WTC11 (cell line): Measurements from ENCODE around the gene IL13RA1. TPM values are rescaled to one million over a fixed set of nuclear protein-coding genes. Genes with fewer than 3 reads are reported as not detected.
"Not testable (repeated sequence)": the region's sequence is repeated elsewhere in the genome, so short reads cannot be mapped to it uniquely, and the experiment has no call there.

Experiments used
- ATAC-seq: fragments of 200-7000 bp; cut with Tn5 transposase; 2 replicates; pipeline ENCODE4 v1.10.0; 2021; ENCODE audit warnings: mild to moderate bottlenecking, moderate library complexity
- CTCF ChIA-PET: fragments of 300-600 bp; sonication (Branson Sonifier 250); formaldehyde crosslinking; loops from one replicate; lab custom pipeline; 2021; ENCODE audit warnings: antibody characterized with exemption; lab: Charles Lee
- POLR2A ChIA-PET: fragments of 350-600 bp; sonication (Branson Sonifier 250); formaldehyde crosslinking; loops from one replicate; lab custom pipeline; 2021; ENCODE audit warnings: antibody characterized with exemption; lab: Charles Lee
- DNase-seq: peaks from one replicate; pipeline ENCODE4 v3.0.0; 2021; ENCODE audit warnings: low spot score
- H3K27ac Mint-ChIP-seq: 2 replicates; pipeline ENCODE4 v1.8.0; 2021; ENCODE audit warnings: mixed read lengths
- H3K27me3 Mint-ChIP-seq: 2 replicates; pipeline ENCODE4 v1.8.0; 2021; ENCODE audit warnings: low read depth, mild to moderate bottlenecking, moderate library complexity, mixed read lengths
- H3K36me3 Mint-ChIP-seq: 2 replicates; pipeline ENCODE4 v1.8.0; 2021; ENCODE audit warnings: mixed read lengths
- H3K4me1 Mint-ChIP-seq: 2 replicates; pipeline ENCODE4 v1.8.0; 2022; ENCODE audit warnings: mixed read lengths
- H3K4me3 Mint-ChIP-seq: 2 replicates; pipeline ENCODE4 v1.8.0; 2021; ENCODE audit warnings: mild to moderate bottlenecking, moderate library complexity, mixed read lengths
- H3K9me3 Mint-ChIP-seq: 2 replicates; pipeline ENCODE4 v1.8.0; 2021; ENCODE audit warnings: mixed read lengths
- AFF4 ChIP-seq: sonication (generic); formaldehyde crosslinking; IDR thresholded peaks from 2 replicates; pipeline ENCODE4 v1.8.1; 2023; ENCODE audit warnings: mild to moderate bottlenecking, missing genetic modification reagents, borderline replicate concordance
- ATF6 ChIP-seq: sonication (generic); formaldehyde crosslinking; IDR thresholded peaks from 2 replicates; pipeline ENCODE4 v1.8.1; 2023; ENCODE audit warnings: mild to moderate bottlenecking, missing genetic modification reagents
- CDX4 ChIP-seq: fragments of 250-450 bp; sonication (Bioruptor Pico); IDR thresholded peaks from 2 replicates; pipeline ENCODE4 v1.9.0; 2021; ENCODE audit warnings: moderate library complexity, mild to moderate bottlenecking, inconsistent platforms, borderline replicate concordance
- CTCF ChIP-seq: fragments of 200-600 bp; IDR thresholded peaks from 2 replicates; pipeline ENCODE4 v1.8.0; 2022; ENCODE audit warnings: antibody characterized with exemption
- ERG ChIP-seq: fragments of 250-450 bp; sonication (Bioruptor Pico); IDR thresholded peaks from 2 replicates; pipeline ENCODE4 v1.8.0; 2021; ENCODE audit warnings: mild to moderate bottlenecking
- HMGXB4 ChIP-seq: sonication (generic); formaldehyde crosslinking; IDR thresholded peaks from 2 replicates; pipeline ENCODE4 v1.8.1; 2023; ENCODE audit warnings: mild to moderate bottlenecking, moderate library complexity, missing genetic modification reagents
- IRF1 ChIP-seq: sonication (generic); formaldehyde crosslinking; IDR thresholded peaks from 2 replicates; pipeline ENCODE4 v1.8.0; 2023; ENCODE audit warnings: missing genetic modification reagents
- OVOL2 ChIP-seq: fragments of 250-450 bp; sonication (Bioruptor Pico); IDR thresholded peaks from 2 replicates; pipeline ENCODE4 v1.9.0; 2021; ENCODE audit warnings: mild to moderate bottlenecking, borderline replicate concordance
- PRRX2 ChIP-seq: fragments of 250-450 bp; sonication (Bioruptor Pico); IDR thresholded peaks from 2 replicates; pipeline ENCODE4 v1.8.0; 2021; ENCODE audit warnings: mild to moderate bottlenecking
- TCF7 ChIP-seq: sonication (generic); formaldehyde crosslinking; IDR thresholded peaks from 2 replicates; pipeline ENCODE4 v1.8.0; 2022; ENCODE audit warnings: mild to moderate bottlenecking, low read depth, missing genetic modification reagents, moderate library complexity
- ZBTB43 ChIP-seq: sonication (generic); formaldehyde crosslinking; IDR thresholded peaks from 2 replicates; pipeline ENCODE4 v1.8.1; 2023; ENCODE audit warnings: mild to moderate bottlenecking, missing genetic modification reagents
- ZMAT4 ChIP-seq: fragments of 250-450 bp; sonication (Bioruptor Pico); IDR thresholded peaks from 2 replicates; pipeline ENCODE4 v1.9.0; 2021; ENCODE audit warnings: mild to moderate bottlenecking
- ZNF416 ChIP-seq: fragments of 250-450 bp; sonication (Bioruptor Pico); IDR thresholded peaks from 2 replicates; pipeline ENCODE4 v1.9.0; 2021; ENCODE audit warnings: mild to moderate bottlenecking, inconsistent platforms
- ZSCAN18 ChIP-seq: fragments of 250-450 bp; sonication (Bioruptor Pico); IDR thresholded peaks from 2 replicates; pipeline ENCODE4 v2.1.2; 2022; ENCODE audit warnings: mild to moderate bottlenecking, moderate library complexity
- total RNA-seq: library from RNA; stranded (reverse); gene quantifications from 3 replicates; pipeline ENCODE4 v1.2.3, GENCODE V29; 2021

IL13RA1 gene
- total RNA-seq, 1 experiment from 2014 or later, result 11.1 TPM

GRCh38 chrX:118716833-118717232 lies 10.6 kb upstream of the IL13RA1 start:
- H3K9me3 Mint-ChIP-seq, H3K36me3 Mint-ChIP-seq, CTCF ChIA-PET, H3K4me3 Mint-ChIP-seq, POLR2A ChIA-PET, DNase-seq, H3K27ac Mint-ChIP-seq, ATAC-seq: not testable (repeated sequence)
- Mint-ChIP-seq H3K27me3 (peaks cover 23% of the 10 kb centered on the region), H3K4me1 (peaks cover 14% of the 10 kb centered on the region)

GRCh38 chrX:118717678-118718391 lies 9.6 kb upstream of the IL13RA1 start:
- ChIA-PET CTCF (no interaction called here), POLR2A (no interaction called here)
- DNase-seq (no peak), ATAC-seq (no peak)
- TF ChIP-seq ERG (CRISPR knock-in tag) (no peak), ZMAT4 (no peak), TCF7 (no peak), ZSCAN18 (no peak), AFF4 (no peak), ZNF416 (no peak)
- H3K27me3 Mint-ChIP-seq, result peaks cover 31% of the 10 kb centered on the region
- no peak overlapping the region for H3K27ac Mint-ChIP-seq
- peaks cover 14% of the 10 kb centered on the region for H3K4me1 Mint-ChIP-seq
- H3K9me3 Mint-ChIP-seq, result no peaks in the 10 kb centered on the region
- H3K36me3 Mint-ChIP-seq, result no peaks in the 10 kb centered on the region
- H3K4me3 Mint-ChIP-seq, result no peak overlapping the region

GRCh38 chrX:118718737-118719136 lies 8.7 kb upstream of the IL13RA1 start:
- Mint-ChIP-seq H3K36me3 (no peaks in the 10 kb centered on the region), H3K4me1 (peaks cover 16% of the 10 kb centered on the region), H3K9me3 (no peaks in the 10 kb centered on the region), H3K27ac (no peak overlapping the region), H3K27me3 (peaks cover 38% of the 10 kb centered on the region), H3K4me3 (no peak overlapping the region)
- ChIA-PET POLR2A (no interaction called here), CTCF (no interaction called here)
- DNase-seq (no peak), ATAC-seq (no peak)
- no peak for TF ChIP-seq ATF6 (CRISPR knock-in tag)
- TF ChIP-seq HMGXB4 (CRISPR knock-in tag), result no peak
- TF ChIP-seq CTCF, result no peak
- TF ChIP-seq ZBTB43 (CRISPR knock-in tag), result no peak
- TF ChIP-seq PRRX2 (CRISPR knock-in tag), result no peak
- TF ChIP-seq CDX4, result no peak
- no peak for TF ChIP-seq IRF1 (CRISPR knock-in tag)
- no peak for TF ChIP-seq OVOL2 (CRISPR knock-in tag)
